Stomach (tissue), 9 donors: ENCODE data around the gene C2CD4C. TPM values are rescaled to one million over a fixed set of nuclear protein-coding genes. Genes with fewer than 3 reads are reported as not detected.
"Not testable (repeated sequence)": the region's sequence is repeated elsewhere in the genome, so short reads cannot be mapped to it uniquely, and the experiment has no call there.

Source experiments
- DNase-seq, 2 donors: peaks; one replicate each; pipeline versions ENCODE4 v3.0.0 to v3.0.0-alpha.2; 2013 to 2019
- H3K27ac ChIP-seq, 5 donors: fragments of 200-600 bp in 4 of 5; sonication (generic) in 4 of 5; one replicate each; pipeline ENCODE4 v1.5.1; 2013 to 2019; ENCODE audit warnings: mild to moderate bottlenecking in 1 of 5, moderate library complexity in 1 of 5
- H3K27me3 ChIP-seq, 3 donors: fragments of 200-600 bp; sonication (generic); one replicate each; pipeline ENCODE4 v1.5.1; 2017 to 2019; ENCODE audit warnings: mixed run types in 1 of 3
- H3K36me3 ChIP-seq, 4 donors: fragments of 200-600 bp; sonication (generic); 1 replicate in 3 of 4; 2 replicates in 1 of 4; pipeline ENCODE4 v1.5.1; 2016 to 2019
- H3K4me1 ChIP-seq, 4 donors: fragments of 200-600 bp; sonication (generic); one replicate each; pipeline ENCODE4 v1.5.1; 2016 to 2019
- H3K4me3 ChIP-seq, 4 donors: fragments of 200-600 bp; sonication (generic) in 3 of 4; one replicate each; pipeline ENCODE4 v1.5.1; 2016 to 2019; ENCODE audit warnings: mild to moderate bottlenecking in 1 of 4
- H3K9me3 ChIP-seq, 4 donors: fragments of 200-600 bp; sonication (generic); one replicate each; pipeline ENCODE4 v1.5.1; 2016 to 2019
- EP300 ChIP-seq: sonication (generic); formaldehyde crosslinking; IDR thresholded peaks from one replicate; pipeline ENCODE4 v1.6.1; 2017; ENCODE audit warnings: antibody characterized with exemption
- POLR2A ChIP-seq, 4 donors: fragments of 450-650 bp; IDR thresholded peaks; one replicate each; pipeline ENCODE4 v1.6.1; 2016; ENCODE audit warnings: antibody characterized with exemption in 4 of 4, control low read depth in 2 of 4, mild to moderate bottlenecking in 1 of 4, moderate library complexity in 1 of 4
- POLR2AphosphoS5 ChIP-seq, 3 donors: sonication (generic); formaldehyde crosslinking; IDR thresholded peaks; one replicate each; pipeline ENCODE4 v1.6.1; 2016; ENCODE audit warnings: antibody characterized with exemption in 3 of 3
- WGBS, 5 donors: extraction: QIAGEN DNeasy Blood & Tissue Kit in 3 of 5; methylation state at CpG; one replicate each; pipeline versions ENCODE4 v1.1.5 to v1.1.7; 2013 to 2018; 5-methylcytosine and 5-hydroxymethylcytosine counted together
- intact Hi-C: fragments of 100-400 bp; cut with DNase I; formaldehyde crosslinking; loops from one replicate; pipeline ENCODE4 v1.15.1; 2023; ENCODE audit warnings: low total_unique reads
- polyA plus RNA-seq, 3 donors: library from polyadenylated mRNA; stranded (reverse); fragments of 200-250 nt; gene quantifications; one replicate each; pipeline ENCODE4 v1.2.3, GENCODE V29; 2013
- total RNA-seq, 5 donors: library from RNA; depleted of rRNA; stranded (reverse); fragments of >200 nt; gene quantifications; one replicate each; pipeline versions ENCODE4 v1.1.0 to v1.2.3, GENCODE V29; 2014 to 2016
- TF ChIP-seq, protein P1 (sequence below), 7 experiments: fragments of 450-650 bp in 4 of 7; fragments of 200-600 bp in 3 of 7; sonication (generic) in 3 of 7; IDR thresholded peaks; one replicate each; pipeline ENCODE4 v1.5.1; 2016 to 2019; ENCODE audit warnings: antibody characterized with exemption in 7 of 7, control low read depth in 2 of 7, mild to moderate bottlenecking in 1 of 7
- donor health status: healthy with polysubstance abuse.
- donor health status: Bipolar disorder and iron deficiency.
- donor health status: healthy.

C2CD4C gene
- total and polyA plus RNA-seq, 8 donors: 0.31 to 9.3 (median 0.61) TPM; not detected in 3

- 90 to 97% (median 93%) methylated on average over 16 of the region's 16 CpGs for whole genome bisulfite sequencing, 5 donors
- TF ChIP-seq, protein P1, sequence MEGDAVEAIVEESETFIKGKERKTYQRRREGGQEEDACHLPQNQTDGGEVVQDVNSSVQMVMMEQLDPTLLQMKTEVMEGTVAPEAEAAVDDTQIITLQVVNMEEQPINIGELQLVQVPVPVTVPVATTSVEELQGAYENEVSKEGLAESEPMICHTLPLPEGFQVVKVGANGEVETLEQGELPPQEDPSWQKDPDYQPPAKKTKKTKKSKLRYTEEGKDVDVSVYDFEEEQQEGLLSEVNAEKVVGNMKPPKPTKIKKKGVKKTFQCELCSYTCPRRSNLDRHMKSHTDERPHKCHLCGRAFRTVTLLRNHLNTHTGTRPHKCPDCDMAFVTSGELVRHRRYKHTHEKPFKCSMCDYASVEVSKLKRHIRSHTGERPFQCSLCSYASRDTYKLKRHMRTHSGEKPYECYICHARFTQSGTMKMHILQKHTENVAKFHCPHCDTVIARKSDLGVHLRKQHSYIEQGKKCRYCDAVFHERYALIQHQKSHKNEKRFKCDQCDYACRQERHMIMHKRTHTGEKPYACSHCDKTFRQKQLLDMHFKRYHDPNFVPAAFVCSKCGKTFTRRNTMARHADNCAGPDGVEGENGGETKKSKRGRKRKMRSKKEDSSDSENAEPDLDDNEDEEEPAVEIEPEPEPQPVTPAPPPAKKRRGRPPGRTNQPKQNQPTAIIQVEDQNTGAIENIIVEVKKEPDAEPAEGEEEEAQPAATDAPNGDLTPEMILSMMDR (IDR thresholded peaks at IDR 0.05): no peak
- TF ChIP-seq POLR2A (IDR thresholded peaks at IDR 0.05) (no peak), POLR2AphosphoS5 (IDR thresholded peaks at IDR 0.05) (no peak), EP300 (no peak)
Measured at GRCh38 chr19:452829-453228, 43.9 kb upstream of the C2CD4C start.

GRCh38 chr19:450912-451481 is 42.0 kb upstream of the C2CD4C start:
- intact Hi-C loops, H3K4me3 ChIP-seq, H3K9me3 ChIP-seq, H3K27ac ChIP-seq, DNase-seq, H3K27me3 ChIP-seq: not testable (repeated sequence)
- 91 to 99% (median 95%) methylated on average over 32 to 33 of the region's 33 CpGs for WGBS, 5 donors
- peaks cover 0 to 16% (median 3%) of the 10 kb centered on the region in 4 donors for H3K4me1 ChIP-seq
- H3K36me3 ChIP-seq: peaks cover 0 to 13% (median 0%) of the 10 kb centered on the region in 4 donors

More at GRCh38 chr19:452829-453228, 43.9 kb upstream of the C2CD4C start:
- H3K27me3 ChIP-seq: no peaks in the 10 kb centered on the region
- peaks cover 0 to 8% (median 2%) of the 10 kb centered on the region in 4 donors for H3K4me1 ChIP-seq
- H3K9me3 ChIP-seq: peaks cover 0 to 7% (median 0%) of the 10 kb centered on the region in 4 donors
- no peak overlapping the region for H3K27ac ChIP-seq
- H3K4me3 ChIP-seq: no peak overlapping the region
- peaks cover 0 to 13% (median 0%) of the 10 kb centered on the region in 4 donors for H3K36me3 ChIP-seq
- intact Hi-C loops: no loop called here
- DNase-seq: no peak

DNA sequence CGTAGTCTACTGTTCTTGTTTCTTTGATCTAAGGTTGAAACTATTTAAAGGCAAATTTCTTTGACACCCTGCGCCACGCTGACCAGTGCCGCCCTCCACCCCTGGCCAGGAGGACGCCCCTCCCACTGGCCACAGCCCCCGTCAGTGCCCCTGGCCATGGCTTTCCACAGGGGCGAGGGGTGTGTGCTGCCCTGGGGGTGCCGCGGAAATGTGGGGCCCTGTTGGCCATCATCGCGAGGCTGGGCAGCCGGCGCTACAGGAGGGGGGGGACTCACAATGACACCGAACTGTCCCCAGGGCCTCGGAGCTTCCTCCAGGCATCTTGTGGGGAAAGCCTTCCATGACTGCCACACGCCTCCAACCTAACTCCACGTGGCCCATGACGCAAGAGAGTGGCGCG is 41.0 kb upstream of the C2CD4C start:
- 93 to 96% (median 94%) methylated on average over 20 of the region's 20 CpGs for WGBS, 5 donors
- no peak for DNase-seq
- Histone ChIP-seq H3K9me3 (peaks cover 0 to 7% (median 0%) of the 10 kb centered on the region in 4 donors), H3K27ac (no peak overlapping the region), H3K4me3 (no peak overlapping the region), H3K36me3 (peaks cover 0 to 2% (median 0%) of the 10 kb centered on the region in 4 donors), H3K4me1 (peaks cover 0 to 16% (median 3%) of the 10 kb centered on the region in 4 donors), H3K27me3 (no peaks in the 10 kb centered on the region)
- TF ChIP-seq POLR2AphosphoS5 (IDR thresholded peaks at IDR 0.05): no peak
- no peak for TF ChIP-seq EP300
- TF ChIP-seq, protein P1 (IDR thresholded peaks at IDR 0.05): no peak
- intact Hi-C loops: no loop called here

- TF ChIP-seq POLR2A (IDR thresholded peaks at IDR 0.05) (no peak), EP300 (no peak), POLR2AphosphoS5 (IDR thresholded peaks at IDR 0.05) (peak in 2 of 3 donors; percentile 21 to 55)
- TF ChIP-seq, protein P1 (IDR thresholded peaks at IDR 0.05): no peak
- no peaks in the 10 kb centered on the region for H3K27me3 ChIP-seq
- H3K36me3 ChIP-seq: no peaks in the 10 kb centered on the region
- H3K4me3 ChIP-seq: no peak overlapping the region
- peak overlapping the region in 2 of 5 donors; percentile 29 to 64 for H3K27ac ChIP-seq
- peaks cover 0 to 16% (median 3%) of the 10 kb centered on the region in 4 donors for H3K4me1 ChIP-seq
- WGBS, 5 donors: 54 to 69% (median 68%) methylated on average over 30 to 31 of the region's 31 CpGs
- peaks cover 0 to 7% (median 0%) of the 10 kb centered on the region in 4 donors for H3K9me3 ChIP-seq
- DNase-seq: peak in 1 of 2 donors; percentile 83
- intact Hi-C loops: no loop called here
Measured at GRCh38 chr19:447816-448560, 39.0 kb upstream of the C2CD4C start.
